GM19324 (cell line): Measurements from ENCODE around the gene SH3TC1.

Source experiments
- ATAC-seq: cut with Tn5 transposase; IDR thresholded peaks from one replicate; pipeline ENCODE4 v1.9.1; 2021; ENCODE audit warnings: mild to moderate bottlenecking, moderate library complexity; ENCODE audit not compliant: unreplicated experiment, low FRiP score

The SH3TC1 gene

DNA sequence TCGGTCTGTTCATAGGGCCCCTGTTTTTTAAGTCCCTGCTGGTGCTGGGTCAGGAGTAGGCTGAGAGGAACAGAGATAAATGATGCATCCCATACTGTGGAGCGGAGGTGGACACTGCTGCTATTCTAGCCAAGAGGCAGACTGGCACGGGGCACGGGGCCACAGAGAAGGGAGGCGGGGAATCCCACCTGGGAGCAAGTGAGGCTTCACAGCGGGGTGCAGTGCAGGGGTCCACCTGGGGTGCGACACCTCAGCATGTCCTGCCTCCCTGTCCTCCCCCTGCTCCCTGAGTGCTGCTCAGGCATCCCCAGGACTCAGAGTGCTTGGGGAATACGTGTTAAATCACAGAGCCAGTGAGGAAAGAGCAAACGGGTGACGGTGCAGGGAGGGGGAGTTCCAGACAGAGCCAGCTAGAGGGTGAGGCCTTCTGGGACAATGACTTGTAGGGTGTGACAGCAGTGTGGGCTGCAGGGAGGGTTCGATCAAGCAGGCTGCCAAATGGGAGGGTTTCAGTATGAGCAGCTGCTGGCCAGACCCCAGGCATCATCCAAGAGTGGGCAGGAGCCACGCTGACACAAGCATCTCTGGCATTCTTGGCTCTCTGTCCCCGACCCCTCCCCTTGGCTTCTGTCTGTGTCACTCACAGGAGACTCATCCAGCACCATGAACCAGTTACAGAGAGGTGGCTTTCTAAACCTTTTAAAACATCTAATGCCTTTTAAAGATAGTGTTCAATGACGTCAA, 56.8 kb downstream of the SH3TC1 start:
- ATAC-seq: no peak

DNA sequence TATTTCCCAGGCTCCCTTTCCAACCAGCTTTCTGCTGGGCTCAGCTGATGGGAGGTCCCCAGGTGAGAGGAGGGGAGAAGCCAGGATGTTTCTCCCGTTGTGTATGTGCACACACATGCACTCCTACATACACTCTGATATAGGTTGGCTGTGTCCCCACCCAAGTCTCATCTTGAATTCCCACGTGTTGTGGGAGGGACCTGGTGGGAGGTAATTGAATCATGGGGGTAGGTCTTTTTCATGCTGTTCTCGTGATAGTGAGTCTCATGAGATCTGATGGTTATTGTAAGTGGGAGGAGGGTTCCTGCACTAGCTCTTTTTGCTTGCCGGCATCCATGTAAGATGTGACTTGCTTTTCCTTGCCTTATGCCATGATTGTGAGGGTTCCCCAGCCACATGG, 58.8 kb downstream of the SH3TC1 start:
- no peak for ATAC-seq

DNA sequence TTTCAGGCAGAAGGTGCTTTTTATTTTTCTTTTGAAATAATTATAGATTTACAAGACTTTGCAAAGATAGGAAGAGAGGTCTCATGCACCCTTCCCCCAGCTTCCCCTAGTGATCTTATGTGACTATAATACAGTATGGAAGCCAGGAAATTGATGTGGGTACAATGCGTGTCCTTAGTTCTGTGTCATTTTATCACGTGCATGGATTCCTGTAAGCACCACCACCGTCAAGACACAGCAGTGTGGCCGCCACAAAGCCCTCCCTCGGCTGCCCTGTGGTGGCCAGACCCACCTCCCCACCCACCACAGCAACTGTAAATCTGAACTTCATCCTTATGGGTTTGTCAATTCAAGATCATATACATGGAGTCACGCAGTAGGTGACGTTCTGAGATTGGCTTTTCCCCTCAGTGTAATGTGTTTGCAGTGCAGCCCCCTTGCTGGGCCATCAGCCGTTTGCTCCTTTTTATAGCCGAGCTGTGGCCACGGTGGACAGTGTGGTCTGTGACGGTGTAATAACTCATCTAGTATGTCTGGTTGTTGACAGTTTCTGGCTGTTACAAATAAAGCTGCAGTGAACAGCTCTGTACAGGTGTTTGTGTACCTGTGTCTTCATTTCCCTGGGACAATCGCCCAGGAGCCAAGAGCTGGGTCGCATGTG, 59.6 kb downstream of the SH3TC1 start:
- ATAC-seq: no peak

DNA sequence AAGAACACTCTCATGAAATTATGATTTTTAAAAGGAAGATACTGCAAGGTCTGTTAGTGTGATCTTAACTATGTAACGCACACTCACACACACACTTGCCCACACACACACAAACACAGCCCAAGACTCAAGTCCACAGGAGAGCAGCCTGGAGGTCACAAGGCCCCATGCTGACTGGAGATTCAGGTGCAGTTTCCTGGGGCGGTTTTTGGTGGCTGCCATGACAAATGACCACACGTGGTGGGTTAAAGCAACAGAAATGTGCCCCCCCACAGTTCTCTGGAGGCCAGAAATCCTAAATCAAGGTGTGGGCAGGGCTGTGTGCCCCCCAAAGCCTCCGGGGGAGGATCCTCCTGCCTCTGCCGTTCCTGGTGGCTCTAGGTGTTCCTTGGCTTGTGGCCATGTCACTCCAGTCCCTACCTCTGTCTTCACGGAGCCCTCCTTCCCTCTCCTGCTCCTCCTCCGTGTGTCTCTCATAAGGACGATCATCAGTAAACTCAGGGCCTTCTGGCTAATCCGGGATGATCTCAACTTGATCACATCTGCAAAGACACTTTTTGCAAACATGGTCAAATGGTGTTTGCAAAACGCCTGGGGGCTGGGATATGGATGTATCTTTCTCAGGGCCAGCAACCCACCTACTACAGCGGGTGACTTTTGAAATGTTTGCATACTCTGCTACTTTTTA, 60.8 kb downstream of the SH3TC1 start:
- no peak for ATAC-seq

DNA sequence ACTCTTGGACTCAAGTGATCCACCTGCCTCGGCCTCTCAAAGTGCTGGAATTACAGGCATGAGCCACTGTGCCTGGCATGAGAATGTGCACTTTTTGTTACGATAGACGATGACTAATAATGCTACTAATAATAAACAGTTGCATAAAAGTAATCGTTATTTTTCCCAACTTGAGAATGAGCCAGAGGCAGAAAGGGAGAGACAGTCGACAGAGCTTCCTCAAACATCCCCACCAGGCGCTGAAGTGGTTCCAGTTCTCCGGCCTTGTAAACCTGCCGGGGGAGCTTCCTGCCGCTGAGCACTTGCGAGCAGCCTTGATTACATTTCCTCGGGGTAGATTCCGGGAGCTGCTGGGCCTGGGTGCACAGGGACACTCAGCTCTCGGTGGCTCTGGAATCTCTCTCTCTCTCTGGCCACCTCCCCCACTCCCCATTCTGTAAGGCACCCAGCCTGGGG, 61.6 kb downstream of the SH3TC1 start:
- ATAC-seq: no peak

DNA sequence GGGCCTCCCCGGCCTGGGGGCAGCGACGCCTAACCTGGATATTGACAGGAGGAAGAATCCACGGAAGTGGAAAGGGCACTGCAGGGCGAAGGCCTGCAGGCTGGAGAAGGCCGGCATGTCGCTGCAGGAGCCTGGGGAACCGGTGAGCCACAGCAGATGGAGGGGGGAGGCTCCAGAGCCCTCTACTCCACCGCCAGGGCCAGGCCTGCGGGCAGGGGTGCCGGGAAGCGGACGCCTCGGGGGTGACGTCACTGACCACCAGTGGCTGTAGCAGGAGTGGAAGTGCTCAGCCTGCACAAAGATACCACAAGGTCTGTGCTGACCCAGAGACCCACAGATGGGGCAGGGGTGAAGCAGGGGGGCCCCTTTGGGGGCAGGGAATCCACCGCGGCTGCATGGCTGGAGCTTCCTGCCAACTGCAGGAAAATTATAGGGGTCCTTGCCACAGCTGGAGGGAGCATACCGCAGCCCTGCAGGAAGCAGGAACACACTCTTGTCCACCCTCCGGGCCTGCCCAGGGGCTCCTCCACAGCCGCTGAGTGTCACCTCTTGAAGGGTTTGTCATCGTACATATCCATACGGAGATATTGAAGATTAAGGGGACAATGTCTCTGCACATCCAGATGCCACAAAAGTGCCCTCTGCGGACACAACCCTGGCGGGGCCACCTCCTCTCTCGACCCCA, 62.9 kb downstream of the SH3TC1 start:
- no peak for ATAC-seq

DNA sequence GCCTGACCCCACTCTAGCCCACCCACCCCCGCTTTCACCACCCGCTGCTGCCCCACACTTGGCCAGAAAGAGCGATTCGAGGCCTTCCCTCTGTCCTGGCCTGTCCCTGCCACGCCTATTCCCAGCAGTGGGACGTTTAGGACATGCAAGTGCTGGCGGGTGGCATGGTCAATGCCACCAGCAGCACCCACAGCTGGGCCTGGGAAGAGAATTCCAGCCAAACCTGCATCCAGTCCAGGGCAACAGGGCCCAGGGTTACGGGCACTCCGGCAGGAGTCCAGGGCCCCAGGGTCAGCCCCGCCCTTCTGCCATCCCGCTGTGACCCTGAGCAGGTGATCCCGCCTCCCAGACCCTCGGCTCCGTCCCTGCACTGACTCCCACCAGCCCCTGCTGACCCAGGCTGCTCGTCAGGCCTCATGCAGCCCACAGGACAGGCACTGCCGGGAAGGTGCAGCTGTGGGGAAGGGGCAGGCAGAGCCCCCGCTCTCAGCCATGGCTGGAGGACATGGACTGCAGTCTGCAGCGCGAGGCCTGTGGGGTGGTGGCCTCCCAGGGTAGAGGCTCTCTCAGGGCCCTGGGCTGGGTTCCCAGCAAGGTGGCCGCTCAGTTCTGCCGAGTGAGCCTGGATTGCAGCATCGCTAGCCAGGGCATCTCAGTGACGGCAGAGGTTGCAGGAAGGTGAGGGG, 63.7 kb downstream of the SH3TC1 start:
- ATAC-seq: no peak

DNA sequence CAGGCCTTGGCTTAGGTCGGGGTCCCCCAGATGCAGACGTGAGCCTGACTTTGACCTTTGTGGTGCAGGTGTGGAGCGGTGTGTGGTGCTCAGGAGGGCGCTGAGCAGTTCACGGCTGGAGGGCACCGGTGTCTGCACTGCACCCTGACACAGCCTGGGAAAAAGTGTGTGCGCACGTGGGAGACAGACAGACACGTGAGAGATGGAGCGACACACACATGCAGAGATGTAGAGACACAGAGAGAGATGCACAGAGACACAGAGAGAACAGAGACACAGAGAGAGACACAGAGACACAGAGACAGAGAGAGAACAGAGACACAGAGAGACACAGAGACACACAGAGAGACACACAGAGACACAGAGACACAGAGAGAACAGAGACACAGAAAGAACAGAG, 64.3 kb downstream of the SH3TC1 start:
- no peak for ATAC-seq

DNA sequence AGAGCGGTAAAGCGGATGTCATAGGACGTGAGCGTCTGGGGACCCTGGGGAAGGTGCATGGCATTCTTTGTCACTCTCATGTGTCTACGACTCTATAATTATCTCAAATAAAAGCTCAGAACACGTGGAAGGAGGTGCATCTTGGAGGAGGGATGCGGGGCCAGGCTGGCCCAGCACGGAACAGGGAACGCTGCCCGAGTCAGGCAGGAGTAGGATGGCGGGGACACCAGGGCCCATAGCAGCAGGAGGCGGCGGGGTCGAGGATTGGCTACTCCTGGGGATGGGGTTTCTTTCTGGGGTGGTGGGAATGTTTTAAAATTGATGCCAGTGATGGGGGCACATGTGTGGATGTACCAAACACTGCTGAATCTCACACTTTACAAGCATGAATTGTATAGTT, 65.0 kb downstream of the SH3TC1 start:
- no peak for ATAC-seq

DNA sequence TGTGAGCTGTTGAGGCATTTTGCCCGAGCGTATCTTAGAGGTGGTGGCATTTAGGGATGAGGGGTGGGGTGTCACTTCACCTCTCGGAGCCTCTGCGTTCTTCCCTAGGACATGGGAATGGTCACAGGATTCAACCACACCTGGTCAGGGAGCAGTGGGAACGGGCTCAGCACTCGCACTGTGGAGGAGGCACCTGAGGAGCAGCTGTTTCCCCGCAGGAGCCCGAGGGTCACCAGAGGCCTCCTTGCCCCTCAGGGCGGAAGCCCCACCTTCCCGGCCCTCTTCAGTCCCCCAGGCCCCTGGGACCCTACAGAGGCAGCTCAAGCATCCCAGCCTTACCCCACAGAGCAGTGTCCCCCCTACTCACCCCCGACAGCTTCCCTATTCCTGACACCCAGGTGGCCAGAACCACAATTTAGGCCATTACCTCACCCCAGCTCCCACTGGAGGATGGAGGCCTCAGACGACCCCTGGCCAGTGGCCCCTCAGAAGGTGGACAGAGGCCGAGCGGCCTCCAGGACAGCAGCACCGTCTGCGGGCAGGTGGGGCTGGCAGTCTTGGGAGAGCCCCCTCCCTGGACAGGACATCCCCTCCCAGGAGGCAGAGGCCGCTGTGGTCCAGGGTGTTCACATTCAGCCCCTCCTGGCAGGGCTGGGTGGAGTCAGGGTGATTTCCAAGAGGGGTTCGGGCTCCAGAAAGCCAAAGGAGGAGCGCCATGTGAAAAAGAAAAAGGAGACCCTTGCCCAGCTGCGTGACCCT, 66.3 kb downstream of the SH3TC1 start:
- ATAC-seq: no peak

DNA sequence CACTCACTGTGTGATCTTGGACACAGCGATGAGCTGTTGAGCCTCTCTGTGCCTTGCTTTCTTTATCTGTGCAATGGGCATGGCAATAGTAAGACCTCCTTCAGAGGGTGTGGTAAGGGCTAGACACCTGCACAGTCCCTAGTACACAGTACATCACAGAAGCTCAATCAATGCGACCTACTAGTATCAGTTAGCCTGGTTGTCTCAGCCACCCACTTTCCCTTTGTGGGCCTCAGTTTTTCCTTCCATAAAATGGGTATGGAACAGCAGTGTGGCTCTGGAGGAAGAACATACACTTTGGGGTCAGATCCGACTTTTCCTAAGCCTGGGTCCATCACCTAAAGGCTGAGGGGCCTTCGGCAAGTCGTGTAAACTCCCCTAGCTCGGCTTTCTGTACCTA, 67.0 kb downstream of the SH3TC1 start:
- ATAC-seq: no peak

DNA sequence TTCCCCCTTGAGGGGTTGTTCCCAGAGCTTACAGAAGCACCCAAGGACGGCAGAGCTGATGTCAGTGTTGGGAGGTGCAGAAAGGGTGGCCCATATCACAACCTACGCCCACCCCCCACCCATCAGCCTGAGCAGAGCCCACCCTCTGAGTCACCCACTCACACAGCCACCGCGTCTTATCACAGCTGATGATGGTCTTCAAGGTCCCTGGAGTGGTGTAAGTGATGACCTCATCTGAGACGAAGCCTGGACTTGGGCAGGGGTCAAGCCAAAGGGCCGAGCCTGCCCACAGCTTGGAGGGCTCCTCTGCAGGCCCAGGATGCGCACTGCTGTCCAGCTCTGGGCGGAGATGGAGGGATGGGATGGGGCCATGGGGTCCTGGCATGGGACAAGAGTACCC, 67.4 kb downstream of the SH3TC1 start:
- no peak for ATAC-seq

DNA sequence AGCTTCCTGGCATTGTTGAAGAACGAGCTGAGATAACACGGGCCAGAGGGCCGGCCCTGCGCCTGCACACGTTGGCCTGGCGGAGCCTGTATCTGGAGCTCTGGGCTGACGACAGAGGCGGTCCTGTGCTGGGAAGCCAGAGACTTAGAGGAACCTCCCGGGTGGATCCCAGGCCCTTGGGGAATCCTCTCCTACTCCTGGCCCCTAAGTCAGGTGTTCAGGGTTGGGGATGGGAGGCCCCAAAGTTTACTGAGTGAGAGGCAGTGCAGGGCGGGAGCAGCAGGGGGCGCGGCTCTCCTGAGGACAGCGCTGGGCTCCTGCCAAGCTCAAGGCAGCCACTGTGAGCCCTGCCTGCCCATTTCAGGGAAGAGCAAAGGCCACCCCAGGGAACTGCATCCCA, 68.0 kb downstream of the SH3TC1 start:
- ATAC-seq: no peak

DNA sequence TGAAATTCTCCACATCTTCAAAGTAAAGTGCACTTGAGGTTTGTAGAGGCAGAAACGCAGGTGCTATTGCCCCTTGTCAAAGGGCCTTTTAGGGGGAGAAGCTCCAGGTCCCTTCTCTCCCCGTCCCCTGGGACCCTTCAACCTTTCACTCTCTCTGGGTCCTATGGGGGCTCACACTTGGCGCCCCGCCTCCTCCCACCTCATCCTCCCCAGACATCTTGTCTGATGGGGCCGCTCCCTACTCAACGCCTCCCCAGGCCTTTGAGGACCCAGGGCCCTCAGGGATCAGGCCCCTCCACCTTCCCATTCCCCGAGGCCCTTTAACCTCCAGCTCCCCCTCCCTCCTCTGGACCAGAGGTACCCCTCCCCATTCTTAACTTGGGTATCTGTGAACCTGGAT, 69.1 kb downstream of the SH3TC1 start:
- no peak for ATAC-seq

DNA sequence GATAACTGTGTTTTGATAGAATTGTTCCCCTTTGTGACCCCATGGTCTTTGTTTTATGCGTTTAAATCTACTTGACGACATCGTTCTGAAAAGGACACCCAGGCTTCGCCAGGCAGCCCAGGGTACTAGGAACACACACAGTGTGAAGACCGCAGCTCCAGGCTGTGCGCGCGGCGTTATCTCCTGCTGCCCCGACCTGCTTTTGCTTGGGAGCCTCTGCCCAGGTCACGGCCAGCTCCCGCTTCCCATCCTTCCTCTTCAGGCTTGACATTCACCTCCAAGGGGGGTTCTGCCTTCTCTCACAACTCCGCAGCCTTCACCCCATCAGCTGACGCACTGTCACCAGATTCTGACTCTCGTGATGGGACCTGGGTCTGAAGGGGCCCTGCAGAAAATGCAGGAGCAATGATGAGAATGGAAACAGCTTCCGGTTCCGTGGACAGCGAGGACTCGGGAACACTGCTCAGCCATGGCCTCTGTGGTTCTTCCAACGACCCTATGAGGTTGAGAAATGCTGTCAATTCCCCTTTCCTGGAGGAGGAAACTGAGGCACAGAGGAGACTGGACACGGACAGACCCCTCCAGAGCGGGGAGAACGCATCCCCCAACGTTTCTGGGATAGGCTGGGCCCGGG, 69.9 kb downstream of the SH3TC1 start:
- no peak for ATAC-seq

DNA sequence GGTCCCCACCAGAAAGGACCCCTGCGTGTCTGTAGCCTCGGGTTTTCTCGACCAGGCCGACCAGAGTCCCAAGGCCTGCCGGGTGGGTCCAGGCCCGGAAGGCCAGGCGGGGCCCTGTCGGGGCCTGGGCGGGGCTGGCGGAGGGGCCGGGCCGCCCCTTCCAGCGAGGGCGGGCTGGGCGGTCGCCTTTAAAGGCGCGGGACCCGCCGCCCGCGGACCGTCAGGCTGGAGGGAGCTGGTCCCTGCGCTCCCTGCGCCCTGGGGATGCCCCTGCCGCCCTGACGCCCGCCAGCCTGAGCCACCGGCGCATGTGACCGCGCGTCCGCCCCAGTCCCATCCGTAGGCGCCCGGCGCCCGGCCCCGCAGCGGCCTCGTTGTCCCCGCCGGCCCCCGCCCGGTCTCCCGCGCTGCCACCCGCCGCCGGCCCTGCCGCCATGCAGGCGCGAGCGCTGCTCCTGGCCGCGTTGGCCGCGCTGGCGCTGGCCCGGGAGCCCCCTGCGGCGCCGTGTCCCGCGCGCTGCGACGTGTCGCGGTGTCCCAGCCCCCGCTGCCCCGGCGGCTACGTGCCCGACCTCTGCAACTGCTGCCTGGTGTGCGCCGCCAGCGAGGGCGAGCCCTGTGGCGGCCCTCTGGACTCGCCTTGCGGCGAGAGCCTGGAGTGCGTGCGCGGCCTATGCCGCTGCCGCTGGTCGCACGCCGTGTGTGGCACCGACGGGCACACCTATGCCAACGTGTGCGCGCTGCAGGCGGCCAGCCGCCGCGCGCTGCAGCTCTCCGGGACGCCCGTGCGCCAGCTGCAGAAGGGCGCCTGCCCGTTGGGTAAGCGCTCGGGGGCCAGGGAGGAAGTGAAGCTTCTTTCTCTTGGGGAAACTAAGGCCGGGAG, 70.7 kb downstream of the SH3TC1 start, which contains the start of gene HTRA3:
TSS of gene HTRA3 (plus strand) at position 220 of the 883 bp plus-strand sequence. CDS start at position 435, 215 bp downstream.
- ATAC-seq: no peak

DNA sequence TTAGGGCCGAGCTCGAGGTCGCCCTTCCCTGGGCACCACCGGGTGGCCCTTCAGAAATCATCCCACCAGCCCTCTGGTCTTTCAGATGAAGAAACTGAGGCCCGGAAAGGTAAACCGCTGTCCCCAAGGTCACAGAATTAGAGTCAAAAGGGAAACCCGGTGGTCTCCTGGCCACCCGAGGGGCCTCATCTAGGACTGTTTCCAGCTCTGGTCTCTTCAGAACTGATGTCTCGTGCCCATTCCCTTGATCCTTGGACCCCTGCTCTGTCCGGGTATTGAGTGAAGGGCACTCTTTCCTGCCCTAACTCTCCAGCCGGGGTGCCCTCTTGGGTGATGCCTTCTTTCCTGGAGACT, 71.3 kb downstream of the SH3TC1 start:
- ATAC-seq: no peak
